Suprapubic skin (tissue), 3 donors: Measurements from ENCODE around the gene ATP1B1.

Source experiments
- CTCF ChIP-seq, 2 donors: fragments of 200-600 bp in 1 of 2; fragments of 450-650 bp in 1 of 2; sonication (generic) in 1 of 2; IDR thresholded peaks; one replicate each; pipeline ENCODE4 v1.5.1; 2016 to 2019; ENCODE audit warnings: antibody characterized with exemption in 2 of 2, mild to moderate bottlenecking in 1 of 2, moderate library complexity in 1 of 2
- EP300 ChIP-seq: sonication (generic); formaldehyde crosslinking; IDR thresholded peaks from one replicate; pipeline ENCODE4 v1.6.1; 2017; ENCODE audit warnings: antibody characterized with exemption
- POLR2A ChIP-seq, 2 donors: fragments of 450-650 bp; IDR thresholded peaks; one replicate each; pipeline ENCODE4 v1.6.1; 2017; ENCODE audit warnings: antibody characterized with exemption in 2 of 2, mild to moderate bottlenecking in 2 of 2, moderate library complexity in 2 of 2

- no peak for TF ChIP-seq CTCF (IDR thresholded peaks at IDR 0.05)
- no peak for TF ChIP-seq POLR2A (IDR thresholded peaks at IDR 0.05)
- no peak for TF ChIP-seq EP300
Observed at GRCh38 chr1:169070958-169071357, 35.5 kb upstream of the ATP1B1 start.
